K562 (cell line): ENCODE results near the gene EBF4. TPM values are rescaled to one million over a fixed set of nuclear protein-coding genes. Genes with fewer than 3 reads are reported as not detected.

ENCODE experiments used
- ATAC-seq: fragments of 200-7000 bp; cut with Tn5 transposase; 3 replicates; pipeline ENCODE4 v1.9.1; 2020; ENCODE audit warnings: moderate library complexity
- BruUV-seq: library from RNA; stranded (reverse); fragments of 400-500 nt; replicated peaks from 2 replicates; lab custom pipeline; 2021; lab: Mats Ljungman, UMichigan
- CTCF ChIA-PET: fragments of 300-600 bp; formaldehyde crosslinking; extraction: SDS; loops from one replicate; lab custom pipeline; 2021; ENCODE audit warnings: low intra/inter-chr PET ratio; lab: Yijun Ruan, JAX
- POLR2A ChIA-PET: fragments of 300-600, 350-650 bp; sonication (Branson Sonifier 250); formaldehyde crosslinking; extraction: SDS; loops from one replicate; lab custom pipeline; 2021; ENCODE audit warnings: antibody characterized with exemption, inconsistent platforms; lab: Yijun Ruan, JAX
- DNase-seq, 4 experiments: peaks; one replicate each; pipeline versions ENCODE4 v3.0.0 to v3.0.0-alpha.2; 2011 to 2018; ENCODE audit warnings: low spot score in 3 of 4, mixed read lengths in 3 of 4; ENCODE audit errors: extremely low read depth in 1 of 4
- FAIRE-seq: peaks from 2 replicates; lab custom pipeline; 2011; peaks lifted over from hg19 to GRCh38; lab: Jason Lieb, UNC
- H2AFZ ChIP-seq: 2 replicates; pipeline ENCODE4 v1.6.0; 2011; ENCODE audit warnings: low read depth, low read length, control low read depth, inconsistent platforms
- H3K27ac ChIP-seq: fragments of 200-600 bp; 3 replicates; pipeline ENCODE4 v1.8.0; 2011; ENCODE audit warnings: low read depth, mild to moderate bottlenecking, control low read depth, inconsistent platforms, low read length, moderate library complexity, mixed read lengths; ENCODE audit errors: extremely low read depth
- H3K27me3 ChIP-seq, 2 experiments: fragments of 300-600 bp in 1 of 2; 2 replicates in 1 of 2; 3 replicates in 1 of 2; pipeline versions ENCODE4 v1.6.0 to v1.8.0; 2011; ENCODE audit warnings: inconsistent platforms in 2 of 2, low read length in 2 of 2, mild to moderate bottlenecking in 1 of 2, mixed read lengths in 1 of 2, moderate library complexity in 1 of 2; ENCODE audit not compliant: control insufficient read depth in 2 of 2, insufficient read depth in 2 of 2
- H3K36me3 ChIP-seq: fragments of 300-600 bp; 3 replicates; pipeline ENCODE4 v1.8.0; 2011; ENCODE audit warnings: mild to moderate bottlenecking, low read length, inconsistent platforms; ENCODE audit not compliant: control insufficient read depth, insufficient read depth
- H3K4me1 ChIP-seq, 2 experiments: fragments of 200-600 bp in 1 of 2; replicated peaks in 1 of 2; 2 replicates in 1 of 2; 3 replicates in 1 of 2; pipeline versions ENCODE4 v1.5.1 to v1.8.0; 2011; ENCODE audit warnings: inconsistent platforms in 2 of 2, low read length in 2 of 2, mild to moderate bottlenecking in 1 of 2, mixed read lengths in 1 of 2, moderate library complexity in 1 of 2; ENCODE audit not compliant: control insufficient read depth in 2 of 2, insufficient read depth in 2 of 2
- H3K4me2 ChIP-seq: 2 replicates; pipeline ENCODE4 v1.6.1; 2011; ENCODE audit warnings: low read length, control low read depth, inconsistent platforms, mixed read lengths; ENCODE audit not compliant: insufficient read depth
- H3K4me3 ChIP-seq: fragments of 200-600 bp; sonication (generic), shearing (Covaris generic); 2 replicates; pipeline ENCODE4 v1.5.1; 2016; ENCODE audit warnings: control low read depth, inconsistent platforms
- H3K79me2 ChIP-seq: fragments of 200-600 bp; 3 replicates; pipeline ENCODE4 v1.8.0; 2011; ENCODE audit warnings: low read length, inconsistent platforms; ENCODE audit not compliant: control insufficient read depth, insufficient read depth
- H3K9ac ChIP-seq, 2 experiments: 2 replicates each; pipeline versions ENCODE4 v1.6.0 to v1.6.1; 2011; ENCODE audit warnings: low read depth in 2 of 2, low read length in 2 of 2, control low read depth in 1 of 2, inconsistent platforms in 1 of 2, mild to moderate bottlenecking in 1 of 2, mixed read lengths in 1 of 2; ENCODE audit not compliant: insufficient read depth in 1 of 2
- H3K9me1 ChIP-seq: one replicate; pipeline ENCODE4 v1.6.0; 2011; ENCODE audit warnings: inconsistent platforms, mild to moderate bottlenecking, low read length, moderate library complexity; ENCODE audit not compliant: control insufficient read depth, insufficient read depth
- H3K9me3 ChIP-seq: replicated peaks from 2 replicates; pipeline ENCODE4 v1.5.1; 2011; ENCODE audit warnings: low read depth, low read length, inconsistent platforms; ENCODE audit not compliant: control insufficient read depth, insufficient read depth
- H4K20me1 ChIP-seq: replicated peaks from 2 replicates; pipeline ENCODE4 v1.6.1; 2011; ENCODE audit warnings: low read length, inconsistent platforms, mixed read lengths; ENCODE audit not compliant: control insufficient read depth, insufficient read depth
- BACH1 ChIP-seq: fragments of 200-800 bp; sonication (Bioruptor generic); IDR thresholded peaks from 2 replicates; pipeline ENCODE4 v1.6.1; 2016; ENCODE audit warnings: missing genetic modification characterization, missing compliant biosample characterization
- BMI1 ChIP-seq: fragments of 150-350 bp; IDR thresholded peaks from 2 replicates; pipeline ENCODE4 v1.6.1; 2014; ENCODE audit warnings: low read length
- CBX1 ChIP-seq: sonication (generic); IDR thresholded peaks from 2 replicates; pipeline ENCODE4 v1.6.1; 2016; ENCODE audit warnings: antibody characterized with exemption, low read depth, mild to moderate bottlenecking
- SNIP1 ChIP-seq: fragments of 450-650 bp; IDR thresholded peaks from 2 replicates; pipeline ENCODE4 v1.7.1; 2017; ENCODE audit warnings: low read depth, mild to moderate bottlenecking
- SREBF1 ChIP-seq: fragments of 150-350 bp; IDR thresholded peaks from 2 replicates; pipeline ENCODE4 v1.6.1; 2014; ENCODE audit warnings: antibody characterized with exemption, low read depth, low read length, borderline replicate concordance
- WGBS: fragments of 100-300 bp; shearing (Covaris generic); methylation state at CpG from one replicate; pipeline ENCODE4 v1.1.6; 2016; ENCODE audit warnings: low coverage, mixed read lengths; ENCODE audit not compliant: insufficient coverage; ENCODE audit errors: missing lambda C conversion rate; 5-methylcytosine and 5-hydroxymethylcytosine counted together
- in situ Hi-C: fragments of 300-500 bp; cut with MboI; formaldehyde crosslinking; loops from 4 replicates; pipeline ENCODE4 v1.15.0; 2018; ENCODE audit warnings: inconsistent platforms, mixed read lengths
- intact Hi-C: fragments of 100-400 bp; cut with micrococcal nuclease; formaldehyde crosslinking; loops from 2 replicates; pipeline ENCODE4 v1.14.2; 2022
- polyA plus RNA-seq, 8 experiments: library from polyadenylated mRNA; depleted of rRNA in 4 of 8; stranded (reverse) in 5 of 8; unstranded in 3 of 8; fragments of >200 nt; fragmentation: Nextera tagmentation in 2 of 8; fragmentation: Illumina TruSeq in 1 of 8; extraction: Ambion mirVana in 2 of 8; extraction: Trizol in 1 of 8; gene quantifications; 2 replicates each; pipeline versions ENCODE4 v1.2.1 to v1.2.3, GENCODE V29; 2011 to 2014; ENCODE audit warnings: inconsistent platforms in 1 of 8, missing spikeins in 1 of 8
- total RNA-seq, 7 experiments: library from RNA; depleted of rRNA in 6 of 7; stranded (reverse); fragments of >200 nt in 6 of 7; fragmentation: Illumina TruSeq in 2 of 7; extraction: Trizol in 2 of 7; gene quantifications; 2 replicates each; pipeline versions ENCODE4 v1.2.1 to v1.2.3, GENCODE V29; 2011 to 2021; ENCODE audit warnings: low replicate concordance in 1 of 7

Gene EBF4
- total and polyA plus RNA-seq, 9 of the 15 experiments (the other 6 are each of a cell fraction or from before 2014, with no cell fraction given), result 0.09 TPM; not detected in 8

GRCh38 chr20:2734899-2735298 lies 42.3 kb downstream of the EBF4 start (continued):
- no peak for TF ChIP-seq CBX1
- TF ChIP-seq, all 486 proteins: peak for 0

DNA sequence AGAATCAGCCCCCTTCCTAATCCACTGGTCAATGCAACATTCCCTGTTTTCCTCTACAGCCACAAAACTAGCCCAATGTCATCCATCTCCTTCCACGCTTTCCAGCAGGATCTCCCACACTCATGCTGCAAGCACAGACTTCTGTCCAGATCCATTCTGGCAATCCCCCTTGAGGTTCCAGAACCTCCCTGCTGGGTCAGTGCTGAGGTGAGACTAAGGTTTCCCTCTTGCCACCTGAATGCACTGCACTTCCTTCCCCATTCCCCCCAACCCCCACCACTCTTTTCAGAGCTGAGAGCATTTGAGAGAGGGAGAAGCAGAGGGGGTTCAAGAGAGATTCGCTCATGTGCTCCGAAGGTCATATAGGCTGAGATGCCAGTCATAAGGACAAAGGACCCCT lies 43.9 kb downstream of the EBF4 start:
- Histone ChIP-seq H3K36me3 (no peaks in the 10 kb centered on the region), H3K9me3 (no peaks in the 10 kb centered on the region), H3K9ac (no peak overlapping the region), H3K4me2 (no peak overlapping the region), H3K27me3 (peaks cover 6 to 28% of the 10 kb centered on the region in 2 experiments), H3K4me1 (no peaks in the 10 kb centered on the region), H3K79me2 (no peaks in the 10 kb centered on the region), H3K27ac (no peak overlapping the region), H3K9me1 (no peaks in the 10 kb centered on the region), H2AFZ (no peak overlapping the region), H4K20me1 (no peaks in the 10 kb centered on the region), H3K4me3 (no peak overlapping the region)
- in situ Hi-C loops (no loop called here), intact Hi-C loops (no loop called here)
- 0% methylated on average over 3 of the region's 3 CpGs for WGBS
- ChIA-PET CTCF (no interaction called here), POLR2A (interaction anchor here (1.0 kb wide), 1 partner anchor 10 kb away, joined by 3 read pairs; no protein-coding TSS in a partner anchor)
- ATAC-seq, result no peak
- no TSS peak for BruUV-seq
- DNase-seq, result no peak
- no peak for FAIRE-seq
- TF ChIP-seq SREBF1 (no peak), BMI1 (no peak), SNIP1 (no peak), BACH1 (tag) (no peak)
- TF ChIP-seq, all 486 proteins: peak for 0
